ENCODE measurements around the gene C8B. TPM values are rescaled to one million over a fixed set of nuclear protein-coding genes. Genes with fewer than 3 reads are reported as not detected.

The C8B gene
- total RNA-seq, 1 donor from 2014 or later = not detected

DNA sequence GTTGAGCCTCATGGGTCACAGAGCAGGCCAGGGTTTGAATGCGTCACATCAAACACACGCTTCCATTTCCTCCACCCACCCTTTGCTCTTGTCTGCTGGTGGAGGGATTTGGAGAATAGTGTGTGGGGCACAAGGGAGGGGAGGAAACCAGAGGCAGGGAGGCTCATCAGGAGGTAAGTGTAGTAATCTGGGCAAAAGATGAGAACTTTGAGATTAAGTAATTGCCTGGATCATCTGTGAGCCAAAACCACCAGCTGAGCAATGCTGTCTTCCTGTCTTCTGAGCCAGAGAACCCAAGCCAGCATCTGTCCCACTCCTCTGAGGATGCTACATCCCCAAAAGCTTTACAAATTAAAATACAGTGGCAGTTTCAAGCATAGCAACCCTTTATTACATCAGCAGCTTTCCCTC lies 45.2 kb downstream of the C8B start:
- no peak overlapping the region for H3K27ac ChIP-seq
- no peak for DNase-seq (ENCODE audit: extremely low spot score in 2 of 2)
- H3K4me3 ChIP-seq = no peak overlapping the region
- TF ChIP-seq, protein P1, sequence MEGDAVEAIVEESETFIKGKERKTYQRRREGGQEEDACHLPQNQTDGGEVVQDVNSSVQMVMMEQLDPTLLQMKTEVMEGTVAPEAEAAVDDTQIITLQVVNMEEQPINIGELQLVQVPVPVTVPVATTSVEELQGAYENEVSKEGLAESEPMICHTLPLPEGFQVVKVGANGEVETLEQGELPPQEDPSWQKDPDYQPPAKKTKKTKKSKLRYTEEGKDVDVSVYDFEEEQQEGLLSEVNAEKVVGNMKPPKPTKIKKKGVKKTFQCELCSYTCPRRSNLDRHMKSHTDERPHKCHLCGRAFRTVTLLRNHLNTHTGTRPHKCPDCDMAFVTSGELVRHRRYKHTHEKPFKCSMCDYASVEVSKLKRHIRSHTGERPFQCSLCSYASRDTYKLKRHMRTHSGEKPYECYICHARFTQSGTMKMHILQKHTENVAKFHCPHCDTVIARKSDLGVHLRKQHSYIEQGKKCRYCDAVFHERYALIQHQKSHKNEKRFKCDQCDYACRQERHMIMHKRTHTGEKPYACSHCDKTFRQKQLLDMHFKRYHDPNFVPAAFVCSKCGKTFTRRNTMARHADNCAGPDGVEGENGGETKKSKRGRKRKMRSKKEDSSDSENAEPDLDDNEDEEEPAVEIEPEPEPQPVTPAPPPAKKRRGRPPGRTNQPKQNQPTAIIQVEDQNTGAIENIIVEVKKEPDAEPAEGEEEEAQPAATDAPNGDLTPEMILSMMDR (IDR thresholded peaks at IDR 0.05) = no peak
- TF ChIP-seq POLR2A (IDR thresholded peaks at IDR 0.05) = no peak
- no peak for TF ChIP-seq POLR2AphosphoS5 (IDR thresholded peaks at IDR 0.05; ENCODE audit: insufficient read depth in 1 of 2, low read depth in 1 of 2)
- no peaks in the 10 kb centered on the region for H3K27me3 ChIP-seq
- intact Hi-C loops (cut with DNase I) = no loop called here
- H3K36me3 ChIP-seq = no peaks in the 10 kb centered on the region
- no peaks in the 10 kb centered on the region for H3K4me1 ChIP-seq
- no peaks in the 10 kb centered on the region for H3K9me3 ChIP-seq

DNA sequence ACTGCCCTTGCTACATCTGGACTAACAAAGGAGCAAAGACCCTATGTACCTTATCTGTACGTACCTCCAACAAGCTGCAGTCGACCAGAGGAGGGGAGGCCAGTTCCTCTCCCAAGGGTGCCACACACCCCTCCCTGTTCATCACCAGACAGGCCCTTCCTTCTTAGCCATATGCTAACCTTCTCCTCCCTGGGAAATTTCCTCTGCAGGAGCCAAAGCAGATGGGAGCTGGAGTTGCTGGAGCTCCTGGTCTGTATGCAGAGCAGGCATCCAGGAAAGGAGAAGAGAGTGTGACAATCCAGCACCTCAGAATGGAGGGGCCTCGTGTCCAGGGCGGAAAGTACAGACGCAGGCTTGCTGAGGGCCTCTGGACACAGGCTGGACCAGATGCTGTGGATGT lies 48.5 kb downstream of the C8B start:
- no peaks in the 10 kb centered on the region for H3K36me3 ChIP-seq
- H3K27ac ChIP-seq = no peak overlapping the region
- intact Hi-C loops (cut with DNase I) = no loop called here
- no peak for DNase-seq (ENCODE audit: extremely low spot score in 2 of 2)
- TF ChIP-seq, protein P1 (IDR thresholded peaks at IDR 0.05) = no peak
- TF ChIP-seq POLR2AphosphoS5 (IDR thresholded peaks at IDR 0.05; ENCODE audit: insufficient read depth in 1 of 2, low read depth in 1 of 2) (no peak), POLR2A (IDR thresholded peaks at IDR 0.05) (no peak)
- no peaks in the 10 kb centered on the region for H3K4me1 ChIP-seq
- H3K4me3 ChIP-seq = no peak overlapping the region
- H3K9me3 ChIP-seq = no peaks in the 10 kb centered on the region
- no peaks in the 10 kb centered on the region for H3K27me3 ChIP-seq

DNA sequence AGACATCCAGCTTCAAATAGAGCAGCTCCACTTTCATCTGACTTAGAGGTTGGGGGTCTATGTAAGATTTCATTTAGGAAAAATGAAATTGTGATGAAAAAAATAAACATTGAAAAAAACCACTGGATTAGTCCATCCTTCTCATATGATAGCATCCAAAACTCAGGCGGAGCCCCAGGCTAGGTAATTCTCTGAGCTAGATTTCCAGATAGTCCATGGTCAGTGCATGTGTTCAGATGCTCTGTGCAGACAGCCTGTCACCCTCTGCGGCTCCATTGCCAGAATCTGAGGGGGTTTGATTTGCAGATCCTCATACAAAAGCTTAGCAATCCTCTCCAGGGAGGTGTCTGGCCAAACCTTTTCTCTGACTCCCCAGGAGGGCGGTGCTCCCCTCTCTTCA lies 49.2 kb downstream of the C8B start:
- no peak overlapping the region for H3K4me3 ChIP-seq
- H3K4me1 ChIP-seq = no peaks in the 10 kb centered on the region
- H3K36me3 ChIP-seq = no peaks in the 10 kb centered on the region
- H3K27me3 ChIP-seq = no peaks in the 10 kb centered on the region
- H3K9me3 ChIP-seq = no peaks in the 10 kb centered on the region
- H3K27ac ChIP-seq = no peak overlapping the region
- TF ChIP-seq POLR2A (IDR thresholded peaks at IDR 0.05) (no peak), POLR2AphosphoS5 (IDR thresholded peaks at IDR 0.05; ENCODE audit: insufficient read depth in 1 of 2, low read depth in 1 of 2) (no peak)
- TF ChIP-seq, protein P1 (IDR thresholded peaks at IDR 0.05) = no peak
- intact Hi-C loops (cut with DNase I) = no loop called here
- DNase-seq (ENCODE audit: extremely low spot score in 2 of 2) = no peak

DNA sequence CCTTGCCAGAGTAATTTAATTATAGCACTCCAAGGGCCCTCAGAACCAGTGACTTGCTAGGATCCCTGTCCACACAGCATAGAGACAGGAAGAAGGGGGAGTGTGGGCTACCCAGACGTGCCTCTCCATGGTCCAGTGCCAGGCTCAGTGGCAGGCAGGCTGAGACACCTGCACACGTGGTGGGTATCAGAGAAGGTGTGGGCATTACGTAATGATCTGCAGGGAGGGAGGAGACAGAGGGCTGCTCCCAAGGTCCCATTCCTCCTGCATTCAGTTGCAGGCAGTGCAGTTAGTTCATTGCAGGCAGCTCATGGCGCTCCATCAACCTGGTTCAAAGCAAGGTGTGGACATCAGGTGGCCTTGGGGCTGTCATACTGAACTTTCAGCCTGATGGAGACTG lies 49.9 kb downstream of the C8B start:
- Histone ChIP-seq H3K27me3 (no peaks in the 10 kb centered on the region), H3K36me3 (no peaks in the 10 kb centered on the region), H3K27ac (no peak overlapping the region), H3K4me1 (no peaks in the 10 kb centered on the region), H3K4me3 (no peak overlapping the region), H3K9me3 (no peaks in the 10 kb centered on the region)
- TF ChIP-seq POLR2AphosphoS5 (IDR thresholded peaks at IDR 0.05; ENCODE audit: insufficient read depth in 1 of 2, low read depth in 1 of 2) (no peak), POLR2A (IDR thresholded peaks at IDR 0.05) (no peak)
- TF ChIP-seq, protein P1 (IDR thresholded peaks at IDR 0.05) = no peak
- intact Hi-C loops (cut with DNase I) = no loop called here
- no peak for DNase-seq (ENCODE audit: extremely low spot score in 2 of 2)

DNA sequence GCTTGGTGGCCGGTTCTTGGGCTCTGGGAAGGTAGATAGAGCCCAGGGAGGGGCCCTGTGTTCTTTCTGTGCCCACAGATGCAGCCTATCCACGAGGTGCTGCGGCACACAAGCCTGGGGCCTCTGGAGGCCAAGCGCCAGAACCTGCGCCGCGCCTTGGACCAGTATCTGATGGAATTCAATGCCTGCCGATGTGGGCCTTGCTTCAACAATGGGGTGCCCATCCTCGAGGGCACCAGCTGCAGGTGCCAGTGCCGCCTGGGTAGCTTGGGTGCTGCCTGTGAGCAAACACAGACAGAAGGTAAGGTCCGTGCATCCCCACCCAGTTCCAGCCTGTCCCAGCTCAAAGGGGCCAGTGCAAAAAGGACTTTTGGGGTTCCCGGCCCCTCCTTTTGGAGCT lies 53.5 kb downstream of the C8B start:
- Histone ChIP-seq H3K9me3 (no peaks in the 10 kb centered on the region), H3K4me1 (no peaks in the 10 kb centered on the region), H3K36me3 (no peaks in the 10 kb centered on the region), H3K27me3 (no peaks in the 10 kb centered on the region), H3K27ac (no peak overlapping the region), H3K4me3 (no peak overlapping the region)
- no peak for DNase-seq (ENCODE audit: extremely low spot score in 2 of 2)
- intact Hi-C loops (cut with DNase I) = no loop called here
- TF ChIP-seq, protein P1 (IDR thresholded peaks at IDR 0.05) = no peak
- no peak for TF ChIP-seq POLR2A (IDR thresholded peaks at IDR 0.05)
- no peak for TF ChIP-seq POLR2AphosphoS5 (IDR thresholded peaks at IDR 0.05; ENCODE audit: insufficient read depth in 1 of 2, low read depth in 1 of 2)
